CD4-positive, alpha-beta T cell treated with Interleukin-6 for 4 hours (primary cell): ENCODE results near the gene DUSP8.
A peak's percentile ranks its signal among the peaks of the same experiment; 100 is the strongest.

Source experiments
- DNase-seq: peaks from one replicate; pipeline ENCODE4 v3.0.0-alpha.2; 2020; ENCODE audit warnings: mixed read lengths

DUSP8 gene

GRCh38 chr11:1548221-1549070 is 23.6 kb downstream of the DUSP8 start:
- no peak for DNase-seq

GRCh38 chr11:1547467-1548098 is 24.5 kb downstream of the DUSP8 start:
- no peak for DNase-seq

GRCh38 chr11:1546536-1547466 is 25.3 kb downstream of the DUSP8 start:
- peak; percentile 54 for DNase-seq

- no peak for DNase-seq
These were observed 26.0 kb downstream of the DUSP8 start for GRCh38 chr11:1546077-1546535.

- no peak for DNase-seq
These were observed 26.6 kb downstream of the DUSP8 start for GRCh38 chr11:1545432-1545831.

- DNase-seq: no peak
These were observed 27.5 kb downstream of the DUSP8 start for GRCh38 chr11:1544536-1544935.

- DNase-seq: no peak
These were observed 28.3 kb downstream of the DUSP8 start for GRCh38 chr11:1543606-1544263.

- DNase-seq: no peak
These were observed 29.8 kb downstream of the DUSP8 start for GRCh38 chr11:1542267-1542666.

GRCh38 chr11:1541474-1542204 is 30.4 kb downstream of the DUSP8 start:
- DNase-seq: no peak

- DNase-seq: no peak
These were observed 32.0 kb downstream of the DUSP8 start for GRCh38 chr11:1540074-1540473.

- DNase-seq: no peak
These were observed 33.9 kb downstream of the DUSP8 start for GRCh38 chr11:1538153-1538552.

GRCh38 chr11:1536065-1536843 is 35.8 kb downstream of the DUSP8 start:
- DNase-seq: no peak

GRCh38 chr11:1534682-1535081 is 37.4 kb downstream of the DUSP8 start:
- no peak for DNase-seq

GRCh38 chr11:1534171-1534570 is 37.9 kb downstream of the DUSP8 start:
- DNase-seq: no peak

- no peak for DNase-seq
These were observed 38.7 kb downstream of the DUSP8 start for GRCh38 chr11:1533342-1533725.

GRCh38 chr11:1532606-1533341 is 39.3 kb downstream of the DUSP8 start:
- no peak for DNase-seq

GRCh38 chr11:1532014-1532586 is 40.0 kb downstream of the DUSP8 start:
- DNase-seq: no peak

- no peak for DNase-seq
These were observed 40.5 kb downstream of the DUSP8 start for GRCh38 chr11:1531449-1532013.

- DNase-seq: no peak
These were observed 41.2 kb downstream of the DUSP8 start for GRCh38 chr11:1530686-1531448.
